H9 (cell line): ENCODE measurements around the gene FHOD3. TPM values are rescaled to one million over a fixed set of nuclear protein-coding genes. Genes with fewer than 3 reads are reported as not detected.
A peak's percentile ranks its signal among the peaks of the same experiment; 100 is the strongest.

Experiments
- DNase-seq: peaks from one replicate; pipeline ENCODE4 v3.0.0-alpha.2; 2017
- H2AFZ ChIP-seq: one replicate; pipeline ENCODE4 v1.6.1; 2013; ENCODE audit warnings: mild to moderate bottlenecking, low read length, control low read depth, moderate library complexity
- H2AK5ac ChIP-seq: 2 replicates; pipeline ENCODE4 v1.6.1; 2013; ENCODE audit warnings: low read length, control low read depth, mixed read lengths; ENCODE audit not compliant: insufficient read length
- H2BK120ac ChIP-seq: one replicate; pipeline ENCODE4 v1.6.1; 2013; ENCODE audit warnings: low read depth, mild to moderate bottlenecking, low read length, control low read depth, inconsistent platforms; ENCODE audit not compliant: poor library complexity, severe bottlenecking
- H2BK12ac ChIP-seq: 2 replicates; pipeline ENCODE4 v1.6.1; 2013; ENCODE audit warnings: low read length, control low read depth, mixed read lengths, low read depth; ENCODE audit not compliant: insufficient read length
- H2BK15ac ChIP-seq: 2 replicates; pipeline ENCODE4 v1.6.1; 2013; ENCODE audit warnings: low read depth, low read length, control low read depth
- H2BK20ac ChIP-seq: one replicate; pipeline ENCODE4 v1.6.1; 2013; ENCODE audit warnings: low read depth, mild to moderate bottlenecking, low read length, control low read depth, inconsistent platforms; ENCODE audit not compliant: poor library complexity, severe bottlenecking
- H2BK5ac ChIP-seq: 2 replicates; pipeline ENCODE4 v1.6.1; 2013; ENCODE audit warnings: low read length, control low read depth, mixed read lengths; ENCODE audit not compliant: insufficient read length
- H3K14ac ChIP-seq: 2 replicates; pipeline ENCODE4 v1.6.1; 2013; ENCODE audit warnings: low read length, control low read depth; ENCODE audit not compliant: insufficient read depth
- H3K18ac ChIP-seq: 2 replicates; pipeline ENCODE4 v1.6.1; 2013; ENCODE audit warnings: low read depth, mild to moderate bottlenecking, mixed read lengths, low read length, control low read depth; ENCODE audit not compliant: insufficient read length
- H3K23ac ChIP-seq: 2 replicates; pipeline ENCODE4 v1.6.1; 2013; ENCODE audit warnings: low read length, control low read depth, mixed read lengths, low read depth; ENCODE audit not compliant: insufficient read length
- H3K23me2 ChIP-seq: 2 replicates; pipeline ENCODE4 v1.6.1; 2013; ENCODE audit warnings: low read depth, mild to moderate bottlenecking, mixed read lengths, low read length, control low read depth; ENCODE audit not compliant: insufficient read length, poor library complexity, severe bottlenecking
- H3K27ac ChIP-seq: 2 replicates; pipeline ENCODE4 v1.5.1; 2013; ENCODE audit warnings: low read length, control low read depth, mixed read lengths, low read depth; ENCODE audit not compliant: insufficient read length
- H3K27me3 ChIP-seq: 2 replicates; pipeline ENCODE4 v1.6.1; 2013; ENCODE audit warnings: low read length, control low read depth, inconsistent platforms; ENCODE audit not compliant: insufficient read depth
- H3K4ac ChIP-seq: 2 replicates; pipeline ENCODE4 v1.6.1; 2013; ENCODE audit warnings: low read depth, mild to moderate bottlenecking, control low read depth, inconsistent platforms, low read length, moderate library complexity
- H3K4me1 ChIP-seq: 2 replicates; pipeline ENCODE4 v1.6.1; 2013; ENCODE audit warnings: low read length, control low read depth, inconsistent platforms; ENCODE audit not compliant: insufficient read depth
- H3K4me2 ChIP-seq: 2 replicates; pipeline ENCODE4 v1.6.1; 2013; ENCODE audit warnings: low read length, control low read depth, mixed read lengths; ENCODE audit not compliant: insufficient read length, insufficient read depth
- H3K56ac ChIP-seq: 2 replicates; pipeline ENCODE4 v1.6.1; 2013; ENCODE audit warnings: low read depth, mild to moderate bottlenecking, mixed read lengths, low read length, control low read depth; ENCODE audit not compliant: insufficient read length
- H3K79me1 ChIP-seq: 2 replicates; pipeline ENCODE4 v1.6.1; 2013; ENCODE audit warnings: low read depth, mild to moderate bottlenecking, moderate library complexity, low read length, control low read depth, inconsistent platforms; ENCODE audit not compliant: insufficient read depth, poor library complexity, severe bottlenecking
- H3K79me2 ChIP-seq: 2 replicates; pipeline ENCODE4 v1.6.1; 2013; ENCODE audit warnings: low read length, control low read depth, inconsistent platforms; ENCODE audit not compliant: insufficient read depth
- H3K9ac ChIP-seq: 2 replicates; pipeline ENCODE4 v1.6.1; 2013; ENCODE audit warnings: low read length, control low read depth, mixed read lengths; ENCODE audit not compliant: insufficient read length; ENCODE audit errors: extremely low read depth
- H3K9me3 ChIP-seq: one replicate; pipeline ENCODE4 v1.6.1; 2013; ENCODE audit warnings: low read depth, low read length, inconsistent platforms; ENCODE audit not compliant: control insufficient read depth
- H3T11ph ChIP-seq: one replicate; pipeline ENCODE4 v1.6.1; 2013; ENCODE audit warnings: mild to moderate bottlenecking, low read length, control low read depth, inconsistent platforms
- H4K20me1 ChIP-seq: one replicate; pipeline ENCODE4 v1.6.1; 2013; ENCODE audit not compliant: control insufficient read depth, insufficient read length, insufficient read depth
- H4K5ac ChIP-seq: 2 replicates; pipeline ENCODE4 v1.6.1; 2013; ENCODE audit warnings: low read depth, mild to moderate bottlenecking, mixed read lengths, low read length, control low read depth; ENCODE audit not compliant: insufficient read length
- H4K8ac ChIP-seq: replicated peaks from 2 replicates; pipeline ENCODE4 v1.6.1; 2013; ENCODE audit warnings: low read length, control low read depth, mixed read lengths, low read depth; ENCODE audit not compliant: insufficient read length
- H4K91ac ChIP-seq: 2 replicates; pipeline ENCODE4 v1.6.1; 2013; ENCODE audit warnings: low read depth, mild to moderate bottlenecking, moderate library complexity, mixed read lengths, low read length, control low read depth; ENCODE audit not compliant: insufficient read length
- H3K27ac Mint-ChIP-seq, 3 experiments: 2 replicates in 2 of 3; 3 replicates in 1 of 3; pipeline ENCODE4 v1.8.0; 2020 to 2021; ENCODE audit warnings: mixed read lengths in 3 of 3, mild to moderate bottlenecking in 1 of 3, moderate library complexity in 1 of 3
- H3K27me3 Mint-ChIP-seq: 2 replicates; pipeline ENCODE4 v1.8.0; 2021; ENCODE audit warnings: low read depth, mild to moderate bottlenecking, moderate library complexity, mixed read lengths
- H3K36me3 Mint-ChIP-seq, 3 experiments: 2 replicates in 2 of 3; 3 replicates in 1 of 3; pipeline ENCODE4 v1.8.0; 2020 to 2021; ENCODE audit warnings: low read depth in 3 of 3, mixed read lengths in 3 of 3; ENCODE audit not compliant: insufficient read depth in 1 of 3
- H3K4me1 Mint-ChIP-seq, 2 experiments: 2 replicates each; pipeline ENCODE4 v1.8.0; 2020; ENCODE audit warnings: mixed read lengths in 2 of 2
- H3K4me3 Mint-ChIP-seq, 2 experiments: 2 replicates in 1 of 2; 3 replicates in 1 of 2; pipeline ENCODE4 v1.8.0; 2020 to 2021; ENCODE audit warnings: mild to moderate bottlenecking in 2 of 2, mixed read lengths in 2 of 2, moderate library complexity in 1 of 2
- H3K9me3 Mint-ChIP-seq, 2 experiments: 2 replicates in 1 of 2; 3 replicates in 1 of 2; pipeline ENCODE4 v1.8.0; 2020; ENCODE audit warnings: mild to moderate bottlenecking in 2 of 2, mixed read lengths in 2 of 2, moderate library complexity in 1 of 2
- CTCF ChIP-seq: fragments of 200-600 bp; sonication (generic); conservative IDR thresholded peaks from 3 replicates; pipeline ENCODE4 v1.8.0; 2021; ENCODE audit warnings: antibody characterized with exemption, mild to moderate bottlenecking
- WGBS: extraction: QIAGEN DNeasy Blood & Tissue Kit; methylation state at CpG from one replicate; pipeline ENCODE4 v1.1.7; 2013; ENCODE audit warnings: missing lambda C conversion rate, low lambda C conversion rate, mixed read lengths; ENCODE audit not compliant: insufficient read length; ENCODE audit errors: extremely low coverage; 5-methylcytosine and 5-hydroxymethylcytosine counted together
- total RNA-seq: library from RNA; stranded (reverse); gene quantifications from 2 replicates; pipeline ENCODE4 v1.2.1, GENCODE V29; 2021

FHOD3 gene
- total RNA-seq, 1 experiment from 2014 or later, result 8.0 TPM

- no peaks in the 10 kb centered on the region for H3K9me3 Mint-ChIP-seq
- peak overlapping the region in 2 of 3 experiments; percentile 7 to 30; a peak in 4 of 7 replicates for H3K27ac Mint-ChIP-seq
- H3K4me3 Mint-ChIP-seq, result no peak overlapping the region
- Histone ChIP-seq H2AK5ac (no peak overlapping the region), H4K5ac (no peak overlapping the region), H4K20me1 (no peaks in the 10 kb centered on the region), H3K56ac (no peak overlapping the region), H3K9me3 (no peaks in the 10 kb centered on the region), H3K23me2 (no peaks in the 10 kb centered on the region), H2BK5ac (no peak overlapping the region), H2BK12ac (no peak overlapping the region), H2BK120ac (no peak overlapping the region), H3K14ac (no peak overlapping the region), H3T11ph (no peak overlapping the region), H4K8ac (no peak overlapping the region), H2BK20ac (no peak overlapping the region), H3K4ac (no peak overlapping the region), H2BK15ac (no peak overlapping the region), H3K79me1 (no peaks in the 10 kb centered on the region), H3K4me2 (no peak overlapping the region), H3K27ac (no peak overlapping the region), H3K18ac (no peak overlapping the region), H3K27me3 (no peaks in the 10 kb centered on the region), H3K23ac (no peak overlapping the region), H3K4me1 (no peaks in the 10 kb centered on the region), H3K9ac (no peak overlapping the region), H4K91ac (no peak overlapping the region), H2AFZ (no peak overlapping the region), H3K79me2 (no peaks in the 10 kb centered on the region)
- no peaks in the 10 kb centered on the region for H3K36me3 Mint-ChIP-seq
- no CpG with 5 or more reads among the region's 5 CpGs for WGBS
- peaks cover 21 to 30% of the 10 kb centered on the region in 2 experiments for H3K4me1 Mint-ChIP-seq
- no peak for TF ChIP-seq CTCF
- H3K27me3 Mint-ChIP-seq, result no peaks in the 10 kb centered on the region
- DNase-seq, result no peak
Measured at GRCh38 chr18:36592282-36592681, 294.8 kb downstream of the FHOD3 start.
